Measurements from ENCODE around the gene FABP1. TPM values are rescaled to one million over a fixed set of nuclear protein-coding genes. Genes with fewer than 3 reads are reported as not detected.

The FABP1 gene
- polyA plus RNA-seq, 1 of the 3 experiments (the other 2 are of a cell fraction), result not detected

DNA sequence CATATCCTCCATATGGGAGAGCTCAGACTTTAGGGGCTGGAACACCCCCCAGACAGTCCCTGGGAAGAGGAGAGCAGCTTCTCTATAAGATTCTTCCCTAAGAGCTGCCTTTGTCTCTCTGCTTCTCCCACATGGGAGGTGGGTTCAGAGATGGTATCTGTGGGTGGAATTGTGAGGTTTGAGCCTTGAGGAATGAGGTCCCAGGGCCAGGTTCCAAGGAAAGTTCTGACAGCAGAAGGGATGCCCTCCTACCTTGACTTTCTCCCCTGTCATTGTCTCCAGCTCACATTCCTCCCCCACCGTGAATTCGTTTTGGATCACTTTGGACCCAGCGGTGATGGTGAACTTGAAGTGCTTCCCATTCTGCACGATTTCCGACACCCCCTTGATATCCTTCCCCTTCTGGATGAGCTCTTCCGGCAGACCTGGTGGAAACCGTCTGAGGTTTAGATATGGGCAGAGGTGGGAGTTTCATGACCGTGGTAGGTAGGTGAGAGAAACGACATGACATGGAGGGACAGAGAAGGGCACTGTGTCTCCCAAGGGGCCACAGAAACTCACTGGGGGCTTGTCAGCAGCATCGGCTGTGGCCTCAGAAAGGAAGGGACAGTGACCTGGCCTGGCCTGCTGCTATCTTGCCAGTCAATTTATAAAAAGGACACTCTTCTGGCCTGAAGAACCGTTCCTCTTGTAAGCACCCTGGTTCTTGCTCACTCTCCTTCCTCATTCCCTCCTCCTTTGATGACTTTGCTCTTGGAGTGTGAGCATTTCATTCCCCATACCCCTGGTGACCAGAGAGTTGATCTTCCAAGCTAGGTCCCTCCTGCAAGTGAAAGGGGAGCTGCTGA lies 1.7 kb downstream of the FABP1 start:
- Histone ChIP-seq H3K27ac (ENCODE audit: low read depth in 2 of 2, low read length in 1 of 2) (no peak overlapping the region), H4K20me1 (ENCODE audit: insufficient read depth) (no peaks in the 10 kb centered on the region), H3K36me3 (replicated peaks in 1 of 2; ENCODE audit: control insufficient read depth in 1 of 2, insufficient read depth in 2 of 2, low read length in 1 of 2) (no peaks in the 10 kb centered on the region), H3F3A (replicated peaks; ENCODE audit: insufficient read depth) (no peaks in the 10 kb centered on the region), H3K4me2 (no peak overlapping the region), H3K4me1 (ENCODE audit: control insufficient read depth in 1 of 2, insufficient read depth in 2 of 2, low read depth in 1 of 2, low read length in 1 of 2) (peaks cover 0 to 2% of the 10 kb centered on the region in 2 experiments; a peak in 1 of 4 replicates), H3K9ac (no peak overlapping the region), H3K9me3 (no peaks in the 10 kb centered on the region), H3K79me2 (ENCODE audit: insufficient read depth) (no peaks in the 10 kb centered on the region), H3K4me3 (ENCODE audit: low read depth in 2 of 2, low read length in 1 of 2) (no peak overlapping the region), H3K27me3 (ENCODE audit: insufficient read depth) (no peaks in the 10 kb centered on the region), H2AFZ (ENCODE audit: low read depth) (no peak overlapping the region), H3K9me2 (no peaks in the 10 kb centered on the region)
- DNase-seq, result no peak
- POLR2A ChIA-PET, result no interaction called here
- TF ChIP-seq EP300 (IDR thresholded peaks at IDR 0.05; ENCODE audit: borderline replicate concordance in 1 of 2, low read depth in 1 of 2, low read length in 1 of 2) (no peak), CHD2 (IDR thresholded peaks at IDR 0.05; ENCODE audit: low read length, partially characterized antibody) (no peak), FOXM1 (IDR thresholded peaks at IDR 0.05; ENCODE audit: low read depth) (no peak), USF2 (IDR thresholded peaks at IDR 0.05; ENCODE audit: borderline replicate concordance, low read depth, low read length) (no peak), RXRA (IDR thresholded peaks at IDR 0.05; ENCODE audit: borderline replicate concordance, low read depth) (no peak), RCOR1 (IDR thresholded peaks at IDR 0.05; ENCODE audit: low read length) (no peak), RFX5 (IDR thresholded peaks at IDR 0.05; ENCODE audit: low read length) (no peak), SIN3A (IDR thresholded peaks at IDR 0.05; ENCODE audit: borderline replicate concordance, low read depth, low read length) (no peak), FOSL2 (IDR thresholded peaks at IDR 0.05; ENCODE audit: borderline replicate concordance, low read depth) (no peak)
- TF ChIP-seq, protein P1, sequence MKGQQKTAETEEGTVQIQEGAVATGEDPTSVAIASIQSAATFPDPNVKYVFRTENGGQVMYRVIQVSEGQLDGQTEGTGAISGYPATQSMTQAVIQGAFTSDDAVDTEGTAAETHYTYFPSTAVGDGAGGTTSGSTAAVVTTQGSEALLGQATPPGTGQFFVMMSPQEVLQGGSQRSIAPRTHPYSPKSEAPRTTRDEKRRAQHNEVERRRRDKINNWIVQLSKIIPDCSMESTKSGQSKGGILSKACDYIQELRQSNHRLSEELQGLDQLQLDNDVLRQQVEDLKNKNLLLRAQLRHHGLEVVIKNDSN (IDR thresholded peaks at IDR 0.05; ENCODE audit: borderline replicate concordance, low read depth), result no peak
- WGBS (ENCODE audit: low lambda C conversion rate), result 43% methylated on average over 11 of the region's 11 CpGs
- CTCF ChIA-PET, result interaction anchor here (1.2 kb wide), 1 partner anchor 10 kb away, joined by 3 read pairs; no protein-coding TSS in a partner anchor

DNA sequence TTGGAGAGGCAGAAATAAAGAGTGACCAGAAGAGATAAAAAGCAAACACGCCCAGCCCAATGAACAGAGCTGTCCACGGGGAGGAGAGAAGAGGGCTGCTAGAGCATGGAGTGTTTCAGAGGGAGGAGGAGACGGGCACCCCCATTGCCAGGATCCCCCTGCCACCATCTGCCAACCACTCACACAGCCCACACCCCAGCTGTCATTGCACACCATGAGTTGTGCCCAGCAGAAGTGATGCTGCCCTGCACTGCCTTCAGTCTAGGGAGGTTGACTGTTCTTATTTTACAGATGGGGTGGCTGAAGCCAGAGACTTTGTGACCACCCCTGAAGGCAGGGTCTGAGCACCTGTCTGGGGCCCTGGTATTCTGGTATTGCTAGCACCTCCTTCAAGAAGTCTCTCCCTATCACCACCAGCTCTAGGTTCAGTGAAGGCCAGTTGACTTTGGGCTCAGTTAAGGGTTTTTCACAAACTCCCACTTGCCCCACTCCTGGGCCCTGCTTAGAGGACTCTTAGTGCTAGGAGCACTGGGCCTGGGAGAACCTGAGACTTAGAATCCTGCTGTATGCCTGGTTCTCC lies 2.4 kb downstream of the FABP1 start:
- H3K36me3 ChIP-seq (replicated peaks in 1 of 2; ENCODE audit: control insufficient read depth in 1 of 2, insufficient read depth in 2 of 2, low read length in 1 of 2), result no peaks in the 10 kb centered on the region
- no peak overlapping the region for H3K4me2 ChIP-seq
- no peaks in the 10 kb centered on the region for H3K9me3 ChIP-seq
- no peaks in the 10 kb centered on the region for H4K20me1 ChIP-seq (ENCODE audit: insufficient read depth)
- no peak for TF ChIP-seq RFX5 (IDR thresholded peaks at IDR 0.05; ENCODE audit: low read length)
- TF ChIP-seq RCOR1 (IDR thresholded peaks at IDR 0.05; ENCODE audit: low read length), result no peak
- no peak overlapping the region for H3K27ac ChIP-seq (ENCODE audit: low read depth in 2 of 2, low read length in 1 of 2)
- POLR2A ChIA-PET, result no interaction called here
- CTCF ChIA-PET, result interaction anchor here (1.2 kb wide), 1 partner anchor 9 kb away, joined by 3 read pairs; no protein-coding TSS in a partner anchor
- H3K4me1 ChIP-seq (ENCODE audit: control insufficient read depth in 1 of 2, insufficient read depth in 2 of 2, low read depth in 1 of 2, low read length in 1 of 2), result peaks cover 0 to 4% of the 10 kb centered on the region in 2 experiments; a peak in 1 of 4 replicates
- H2AFZ ChIP-seq (ENCODE audit: low read depth), result no peak overlapping the region
- H3K9me2 ChIP-seq, result no peaks in the 10 kb centered on the region
- H3K4me3 ChIP-seq (ENCODE audit: low read depth in 2 of 2, low read length in 1 of 2), result no peak overlapping the region
- no peaks in the 10 kb centered on the region for H3K79me2 ChIP-seq (ENCODE audit: insufficient read depth)
- H3K27me3 ChIP-seq (ENCODE audit: insufficient read depth), result no peaks in the 10 kb centered on the region
- no peak for DNase-seq
- WGBS (ENCODE audit: low lambda C conversion rate), result 7% methylated on average over 3 of the region's 3 CpGs
- no peak overlapping the region for H3K9ac ChIP-seq
- H3F3A ChIP-seq (replicated peaks; ENCODE audit: insufficient read depth), result no peaks in the 10 kb centered on the region

Measured in SK-N-SH (cell line).